Glutamatergic neuron (in vitro differentiated cells): ENCODE data around the gene MTFR1L. TPM values are rescaled to one million over a fixed set of nuclear protein-coding genes. Genes with fewer than 3 reads are reported as not detected.

ENCODE experiments used
- DNase-seq: peaks from one replicate; pipeline ENCODE4 v3.0.0; 2022
- H3K27ac Mint-ChIP-seq: one replicate; pipeline ENCODE4 v1.8.0; 2020; ENCODE audit warnings: mild to moderate bottlenecking, mixed read lengths, inconsistent platforms; ENCODE audit not compliant: unreplicated experiment
- H3K27me3 Mint-ChIP-seq: one replicate; pipeline ENCODE4 v1.8.0; 2020; ENCODE audit warnings: mild to moderate bottlenecking, moderate library complexity, mixed read lengths, inconsistent platforms; ENCODE audit not compliant: unreplicated experiment
- H3K36me3 Mint-ChIP-seq: one replicate; pipeline ENCODE4 v1.8.0; 2020; ENCODE audit warnings: mild to moderate bottlenecking, mixed read lengths, inconsistent platforms; ENCODE audit not compliant: unreplicated experiment
- H3K4me1 Mint-ChIP-seq: one replicate; pipeline ENCODE4 v1.8.0; 2020; ENCODE audit warnings: mild to moderate bottlenecking, low read depth, mixed read lengths, inconsistent platforms; ENCODE audit not compliant: unreplicated experiment
- H3K4me3 Mint-ChIP-seq: one replicate; pipeline ENCODE4 v1.8.0; 2020; ENCODE audit warnings: mild to moderate bottlenecking, mixed read lengths, inconsistent platforms; ENCODE audit not compliant: unreplicated experiment
- H3K9me3 Mint-ChIP-seq: one replicate; pipeline ENCODE4 v1.8.0; 2020; ENCODE audit warnings: mild to moderate bottlenecking, moderate library complexity, mixed read lengths, inconsistent platforms; ENCODE audit not compliant: unreplicated experiment
- total RNA-seq: library from RNA; stranded (reverse); fragmentation: NEBNext Ultra II Directional; extraction: Animal tissue kit (Norgen Biotek cat#: 25700); gene quantifications from one replicate; pipeline ENCODE4 v1.2.1, GENCODE V29; 2021; ENCODE audit not compliant: unreplicated experiment
- TF ChIP-seq, protein P1 (sequence below): fragments of 200-600 bp; sonication (generic); IDR thresholded peaks from one replicate; pipeline ENCODE4 v1.5.0; 2021; ENCODE audit not compliant: partially characterized antibody, unreplicated experiment

Gene MTFR1L
- total RNA-seq, 1 donor from 2014 or later: 70.4 TPM

GRCh38 chr1:25807480-25808390 is 12.0 kb upstream of the MTFR1L start:
- no peaks in the 10 kb centered on the region for H3K27me3 Mint-ChIP-seq
- H3K36me3 Mint-ChIP-seq: no peaks in the 10 kb centered on the region

DNA sequence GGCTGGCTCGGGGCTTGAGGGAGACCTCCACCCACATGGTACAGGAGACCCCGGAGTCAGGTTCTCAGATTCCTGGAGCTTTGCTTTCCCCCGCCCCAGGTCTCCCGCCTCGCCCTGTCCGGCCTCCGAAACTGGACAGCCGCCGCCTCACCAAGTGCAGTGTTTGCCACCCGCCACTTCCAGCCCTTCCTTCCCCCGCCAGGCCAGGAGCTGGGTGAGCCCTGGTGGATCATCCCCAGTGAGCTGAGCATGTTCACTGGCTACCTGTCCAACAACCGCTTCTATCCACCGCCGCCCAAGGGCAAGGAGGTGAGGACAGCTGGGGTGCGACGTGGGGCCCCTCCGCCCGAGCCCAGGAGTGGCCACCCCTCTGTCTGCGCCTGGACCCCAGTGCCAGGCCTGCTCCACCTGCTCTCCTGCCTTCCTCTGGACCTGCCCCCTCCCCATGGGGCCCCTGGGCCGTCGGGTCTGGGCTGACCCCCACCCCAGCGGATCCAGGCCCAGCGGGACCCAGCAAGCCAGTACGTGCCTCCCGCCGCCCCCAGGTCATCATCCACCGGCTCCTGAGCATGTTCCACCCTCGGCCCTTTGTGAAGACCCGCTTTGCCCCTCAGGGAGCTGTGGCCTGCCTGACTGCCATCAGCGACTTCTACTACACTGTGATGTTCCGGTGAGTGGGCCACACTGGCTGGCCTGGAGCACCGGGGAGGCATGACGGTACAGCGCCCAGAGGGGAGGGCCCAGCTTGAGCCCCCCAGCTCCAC is 11.1 kb upstream of the MTFR1L start:
- H3K36me3 Mint-ChIP-seq: no peaks in the 10 kb centered on the region
- H3K4me3 Mint-ChIP-seq: no peak overlapping the region
- no peak for DNase-seq
- H3K27ac Mint-ChIP-seq: no peak overlapping the region
- peaks cover 12% of the 10 kb centered on the region for H3K4me1 Mint-ChIP-seq
- no peaks in the 10 kb centered on the region for H3K9me3 Mint-ChIP-seq
- H3K27me3 Mint-ChIP-seq: no peaks in the 10 kb centered on the region
- TF ChIP-seq, protein P1, sequence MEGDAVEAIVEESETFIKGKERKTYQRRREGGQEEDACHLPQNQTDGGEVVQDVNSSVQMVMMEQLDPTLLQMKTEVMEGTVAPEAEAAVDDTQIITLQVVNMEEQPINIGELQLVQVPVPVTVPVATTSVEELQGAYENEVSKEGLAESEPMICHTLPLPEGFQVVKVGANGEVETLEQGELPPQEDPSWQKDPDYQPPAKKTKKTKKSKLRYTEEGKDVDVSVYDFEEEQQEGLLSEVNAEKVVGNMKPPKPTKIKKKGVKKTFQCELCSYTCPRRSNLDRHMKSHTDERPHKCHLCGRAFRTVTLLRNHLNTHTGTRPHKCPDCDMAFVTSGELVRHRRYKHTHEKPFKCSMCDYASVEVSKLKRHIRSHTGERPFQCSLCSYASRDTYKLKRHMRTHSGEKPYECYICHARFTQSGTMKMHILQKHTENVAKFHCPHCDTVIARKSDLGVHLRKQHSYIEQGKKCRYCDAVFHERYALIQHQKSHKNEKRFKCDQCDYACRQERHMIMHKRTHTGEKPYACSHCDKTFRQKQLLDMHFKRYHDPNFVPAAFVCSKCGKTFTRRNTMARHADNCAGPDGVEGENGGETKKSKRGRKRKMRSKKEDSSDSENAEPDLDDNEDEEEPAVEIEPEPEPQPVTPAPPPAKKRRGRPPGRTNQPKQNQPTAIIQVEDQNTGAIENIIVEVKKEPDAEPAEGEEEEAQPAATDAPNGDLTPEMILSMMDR: no peak

More at GRCh38 chr1:25807480-25808390, 12.0 kb upstream of the MTFR1L start:
- no peaks in the 10 kb centered on the region for H3K9me3 Mint-ChIP-seq
- H3K27ac Mint-ChIP-seq: no peak overlapping the region
- H3K4me3 Mint-ChIP-seq: no peak overlapping the region
- TF ChIP-seq, protein P1: no peak
- no peak for DNase-seq
- H3K4me1 Mint-ChIP-seq: peaks cover 16% of the 10 kb centered on the region

GRCh38 chr1:25809283-25809926 is 10.3 kb upstream of the MTFR1L start:
- H3K4me1 Mint-ChIP-seq: peaks cover 11% of the 10 kb centered on the region
- H3K36me3 Mint-ChIP-seq: no peaks in the 10 kb centered on the region
- H3K27me3 Mint-ChIP-seq: no peaks in the 10 kb centered on the region
- TF ChIP-seq, protein P1: no peak
- DNase-seq: no peak
- no peaks in the 10 kb centered on the region for H3K9me3 Mint-ChIP-seq
- H3K27ac Mint-ChIP-seq: no peak overlapping the region
- H3K4me3 Mint-ChIP-seq: no peak overlapping the region

- no peaks in the 10 kb centered on the region for H3K9me3 Mint-ChIP-seq
- H3K27me3 Mint-ChIP-seq: no peaks in the 10 kb centered on the region
- no peak overlapping the region for H3K4me3 Mint-ChIP-seq
- H3K27ac Mint-ChIP-seq: no peak overlapping the region
- DNase-seq: no peak
- TF ChIP-seq, protein P1: no peak
- no peaks in the 10 kb centered on the region for H3K36me3 Mint-ChIP-seq
- H3K4me1 Mint-ChIP-seq: peaks cover 9% of the 10 kb centered on the region
Observed at GRCh38 chr1:25809929-25810328, 9.8 kb upstream of the MTFR1L start.
